ENCODE measurements around the gene TSEN54. TPM values are rescaled to one million over a fixed set of nuclear protein-coding genes. Genes with fewer than 3 reads are reported as not detected.

Gene TSEN54
- total RNA-seq, 1 experiment from 2014 or later, result 44.5 TPM

DNA sequence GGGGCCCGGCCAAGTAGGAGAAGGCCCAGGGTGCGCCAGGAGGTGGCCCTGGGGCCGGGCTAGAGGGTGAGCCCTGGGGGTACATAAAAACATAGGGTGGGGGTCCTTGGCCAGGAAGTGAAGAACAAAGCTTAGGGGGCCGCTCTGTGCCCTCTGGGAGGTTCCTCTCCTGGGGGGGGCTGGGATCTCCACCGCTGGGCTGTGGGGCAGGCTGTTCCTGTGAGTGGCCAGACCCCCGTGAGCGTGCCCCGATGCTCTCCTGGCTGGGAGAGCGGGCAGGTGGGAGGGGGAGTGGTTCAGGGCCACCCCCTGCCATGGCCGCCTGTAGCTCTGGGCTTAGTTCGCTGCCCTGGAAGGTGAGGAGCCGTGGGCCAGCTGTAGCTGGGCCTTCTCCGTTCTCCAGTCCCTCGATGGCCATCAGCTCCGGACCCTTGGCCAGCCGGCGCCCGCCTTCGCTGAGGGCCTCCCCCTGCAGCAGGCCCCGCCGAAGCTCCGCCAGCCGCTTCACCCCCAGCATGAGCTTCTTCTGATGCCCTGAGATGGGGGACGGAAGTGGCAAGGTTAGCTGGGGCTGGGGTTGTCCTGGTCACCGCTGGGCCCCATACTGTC lies 13.5 kb upstream of the TSEN54 start:
- no peak for DNase-seq
- Histone ChIP-seq H2AFZ (ENCODE audit: low read length) (no peak overlapping the region), H3K14ac (ENCODE audit: insufficient read depth, low read length) (no peak overlapping the region), H2BK15ac (ENCODE audit: low read depth, low read length) (no peak overlapping the region), H4K91ac (ENCODE audit: insufficient read length, low read depth, low read length) (no peak overlapping the region), H2BK5ac (ENCODE audit: insufficient read length, low read length) (no peak overlapping the region), H3K4me1 (ENCODE audit: insufficient read depth, low read length) (no peaks in the 10 kb centered on the region), H3K23me2 (ENCODE audit: insufficient read length, low read depth, low read length, poor library complexity, severe bottlenecking) (no peaks in the 10 kb centered on the region), H3K56ac (ENCODE audit: insufficient read length, low read depth, low read length) (no peak overlapping the region), H3T11ph (ENCODE audit: low read length) (no peak overlapping the region), H2AK5ac (ENCODE audit: insufficient read length, low read length) (no peak overlapping the region), H3K4ac (ENCODE audit: low read depth, low read length) (no peak overlapping the region), H4K20me1 (ENCODE audit: control insufficient read depth, insufficient read depth, insufficient read length) (no peaks in the 10 kb centered on the region), H3K27me3 (ENCODE audit: insufficient read depth, low read length) (no peaks in the 10 kb centered on the region), H3K79me1 (ENCODE audit: insufficient read depth, low read depth, low read length, poor library complexity, severe bottlenecking) (no peaks in the 10 kb centered on the region), H3K4me2 (ENCODE audit: insufficient read depth, insufficient read length, low read length) (no peak overlapping the region), H3K9me3 (ENCODE audit: control insufficient read depth, low read depth, low read length) (no peaks in the 10 kb centered on the region), H2BK12ac (ENCODE audit: insufficient read length, low read depth, low read length) (no peak overlapping the region), H3K18ac (ENCODE audit: insufficient read length, low read depth, low read length) (no peak overlapping the region), H2BK20ac (ENCODE audit: low read depth, low read length, poor library complexity, severe bottlenecking) (no peak overlapping the region), H4K8ac (replicated peaks; ENCODE audit: insufficient read length, low read depth, low read length) (no peak overlapping the region), H4K5ac (ENCODE audit: insufficient read length, low read depth, low read length) (no peak overlapping the region), H3K79me2 (ENCODE audit: insufficient read depth, low read length) (no peaks in the 10 kb centered on the region), H3K27ac (ENCODE audit: insufficient read length, low read depth, low read length) (no peak overlapping the region), H2BK120ac (ENCODE audit: low read depth, low read length, poor library complexity, severe bottlenecking) (no peak overlapping the region), H3K23ac (ENCODE audit: insufficient read length, low read depth, low read length) (no peak overlapping the region), H3K9ac (ENCODE audit: extremely low read depth, insufficient read length, low read length) (no peak overlapping the region)
- Mint-ChIP-seq H3K9me3 (no peaks in the 10 kb centered on the region), H3K27me3 (ENCODE audit: low read depth) (no peaks in the 10 kb centered on the region; the same call in 1 of the 2 replicates), H3K27ac (0 out of 7 replicates have a peak overlapping the region, but pooled peaks of 1 of the 3 experiments have one; percentile 40), H3K36me3 (ENCODE audit: insufficient read depth in 1 of 3, low read depth in 3 of 3) (peaks cover 0 to 50% (median 27%) of the 10 kb centered on the region in 3 experiments; a peak in 5 of 7 replicates), H3K4me1 (no peaks in the 10 kb centered on the region), H3K4me3 (no peak overlapping the region)
- no CpG with 5 or more reads among the region's 25 CpGs for WGBS (ENCODE audit: extremely low coverage, insufficient read length, low lambda C conversion rate)
- TF ChIP-seq, protein P1, sequence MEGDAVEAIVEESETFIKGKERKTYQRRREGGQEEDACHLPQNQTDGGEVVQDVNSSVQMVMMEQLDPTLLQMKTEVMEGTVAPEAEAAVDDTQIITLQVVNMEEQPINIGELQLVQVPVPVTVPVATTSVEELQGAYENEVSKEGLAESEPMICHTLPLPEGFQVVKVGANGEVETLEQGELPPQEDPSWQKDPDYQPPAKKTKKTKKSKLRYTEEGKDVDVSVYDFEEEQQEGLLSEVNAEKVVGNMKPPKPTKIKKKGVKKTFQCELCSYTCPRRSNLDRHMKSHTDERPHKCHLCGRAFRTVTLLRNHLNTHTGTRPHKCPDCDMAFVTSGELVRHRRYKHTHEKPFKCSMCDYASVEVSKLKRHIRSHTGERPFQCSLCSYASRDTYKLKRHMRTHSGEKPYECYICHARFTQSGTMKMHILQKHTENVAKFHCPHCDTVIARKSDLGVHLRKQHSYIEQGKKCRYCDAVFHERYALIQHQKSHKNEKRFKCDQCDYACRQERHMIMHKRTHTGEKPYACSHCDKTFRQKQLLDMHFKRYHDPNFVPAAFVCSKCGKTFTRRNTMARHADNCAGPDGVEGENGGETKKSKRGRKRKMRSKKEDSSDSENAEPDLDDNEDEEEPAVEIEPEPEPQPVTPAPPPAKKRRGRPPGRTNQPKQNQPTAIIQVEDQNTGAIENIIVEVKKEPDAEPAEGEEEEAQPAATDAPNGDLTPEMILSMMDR (conservative IDR thresholded peaks at IDR 0.05), result no peak

Data from H9 (cell line).